ENCODE results near the gene PSMD2. TPM values are rescaled to one million over a fixed set of nuclear protein-coding genes. Genes with fewer than 3 reads are reported as not detected.
"Not testable (repeated sequence)": the region's sequence is repeated elsewhere in the genome, so short reads cannot be mapped to it uniquely, and the experiment has no call there.

PSMD2 gene
- total RNA-seq, 2 donors from 2014 or later = 75.0 to 83.7 TPM

- intact Hi-C loops (cut with DNase I) = no loop called here
- Histone ChIP-seq H3K27me3 (no peaks in the 10 kb centered on the region), H3K36me3 (replicated peaks in 1 of 2; ENCODE audit: insufficient read depth in 1 of 2, low read depth in 2 of 2) (peaks cover 0 to 6% of the 10 kb centered on the region in 2 donors), H3K9me3 (no peaks in the 10 kb centered on the region), H3K4me3 (no peak overlapping the region), H3K4me1 (peaks cover 32% of the 10 kb centered on the region), H3K27ac (peak overlapping the region in 1 of 4 donors; percentile 96)
- TF ChIP-seq POLR2A (IDR thresholded peaks at IDR 0.05) (no peak), CTCF (IDR thresholded peaks at IDR 0.05) (no peak)
- WGBS, 2 donors = 72 to 79% methylated on average over 8 of the region's 8 CpGs
- no peak for ATAC-seq
- DNase-seq = no peak
Measured at GRCh38 chr3:184339001-184339400, 40.0 kb downstream of the PSMD2 start.

GRCh38 chr3:184339451-184340135 is 40.6 kb downstream of the PSMD2 start:
- H3K27ac ChIP-seq; H3K9me3 ChIP-seq; intact Hi-C loops (cut with DNase I); H3K27me3 ChIP-seq; DNase-seq; H3K4me3 ChIP-seq; ATAC-seq; H3K36me3 ChIP-seq (replicated peaks in 1 of 2; ENCODE audit: insufficient read depth in 1 of 2, low read depth in 2 of 2): not testable (repeated sequence)
- 93 to 94% methylated on average over 19 of the region's 19 CpGs for WGBS, 2 donors
- H3K4me1 ChIP-seq = peaks cover 32% of the 10 kb centered on the region

GRCh38 chr3:184341925-184342324 is 42.9 kb downstream of the PSMD2 start:
- WGBS, 2 donors = 50 to 57% methylated on average over 6 to 7 of the region's 7 CpGs
- no peak overlapping the region for H3K4me3 ChIP-seq
- peak; percentile 81 for ATAC-seq
- H3K36me3 ChIP-seq (replicated peaks in 1 of 2; ENCODE audit: insufficient read depth in 1 of 2, low read depth in 2 of 2) = no peaks in the 10 kb centered on the region
- H3K9me3 ChIP-seq = no peaks in the 10 kb centered on the region
- H3K27ac ChIP-seq = peak overlapping the region in 3 of 4 donors; percentile 22 to 33 (median 23)
- intact Hi-C loops (cut with DNase I) = no loop called here
- H3K27me3 ChIP-seq = no peaks in the 10 kb centered on the region
- peak; percentile 80 to 95 (median 91) for DNase-seq
- peaks cover 29% of the 10 kb centered on the region for H3K4me1 ChIP-seq
- TF ChIP-seq CTCF (IDR thresholded peaks at IDR 0.05) = no peak
- no peak for TF ChIP-seq POLR2A (IDR thresholded peaks at IDR 0.05)

GRCh38 chr3:184343200-184343876 is 44.3 kb downstream of the PSMD2 start:
- ATAC-seq = no peak
- no peak for TF ChIP-seq POLR2A (IDR thresholded peaks at IDR 0.05)
- TF ChIP-seq CTCF (IDR thresholded peaks at IDR 0.05) = no peak

GRCh38 chr3:184344579-184345316 is 45.7 kb downstream of the PSMD2 start:
- WGBS, 2 donors = 86 to 92% methylated on average over 2 to 21 of the region's 24 CpGs
- ATAC-seq (no peak), DNase-seq (no peak)
- H3K27ac ChIP-seq = no peak overlapping the region
- intact Hi-C loops (cut with DNase I) = no loop called here
- no peaks in the 10 kb centered on the region for H3K36me3 ChIP-seq (replicated peaks in 1 of 2; ENCODE audit: insufficient read depth in 1 of 2, low read depth in 2 of 2)
- no peaks in the 10 kb centered on the region for H3K9me3 ChIP-seq
- TF ChIP-seq CTCF (IDR thresholded peaks at IDR 0.05) (no peak), POLR2A (IDR thresholded peaks at IDR 0.05) (no peak)
- no peaks in the 10 kb centered on the region for H3K27me3 ChIP-seq
- peaks cover 17% of the 10 kb centered on the region for H3K4me1 ChIP-seq
- no peak overlapping the region for H3K4me3 ChIP-seq

More at GRCh38 chr3:184343200-184343876, 44.3 kb downstream of the PSMD2 start:
- no peaks in the 10 kb centered on the region for H3K27me3 ChIP-seq
- no peaks in the 10 kb centered on the region for H3K9me3 ChIP-seq
- H3K36me3 ChIP-seq (replicated peaks in 1 of 2; ENCODE audit: insufficient read depth in 1 of 2, low read depth in 2 of 2) = no peaks in the 10 kb centered on the region
- no peak for DNase-seq
- peaks cover 17% of the 10 kb centered on the region for H3K4me1 ChIP-seq
- 87 to 88% methylated on average over 5 of the region's 5 CpGs for WGBS, 2 donors
- no peak overlapping the region for H3K27ac ChIP-seq
- intact Hi-C loops (cut with DNase I) = no loop called here
- H3K4me3 ChIP-seq = no peak overlapping the region
